Measurements from ENCODE around the gene SNRNP48. TPM values are rescaled to one million over a fixed set of nuclear protein-coding genes. Genes with fewer than 3 reads are reported as not detected.

Gene SNRNP48
- polyA plus RNA-seq, 1 of the 3 experiments (the other 2 are of a cell fraction): 5.7 TPM

- TF ChIP-seq USF1 (IDR thresholded peaks at IDR 0.05; ENCODE audit: borderline replicate concordance, low read depth): no peak
These were observed 68.5 kb downstream of the SNRNP48 start (continued) for GRCh38 chr6:7658543-7658942.

GRCh38 chr6:7661364-7661763 is 71.4 kb downstream of the SNRNP48 start:
- DNase-seq: no peak
- Histone ChIP-seq H3K27me3 (ENCODE audit: insufficient read depth) (peaks cover 30% of the 10 kb centered on the region; the same call in 1 of the 2 replicates), H3K9ac (no peak overlapping the region), H3K79me2 (ENCODE audit: insufficient read depth) (no peaks in the 10 kb centered on the region), H3K4me2 (no peak overlapping the region), H3K9me3 (no peaks in the 10 kb centered on the region), H3K27ac (ENCODE audit: low read depth in 2 of 2, low read length in 1 of 2) (no peak overlapping the region), H3F3A (replicated peaks; ENCODE audit: insufficient read depth) (no peaks in the 10 kb centered on the region), H3K4me1 (ENCODE audit: control insufficient read depth in 1 of 2, insufficient read depth in 2 of 2, low read depth in 1 of 2, low read length in 1 of 2) (no peaks in the 10 kb centered on the region), H3K36me3 (replicated peaks in 1 of 2; ENCODE audit: control insufficient read depth in 1 of 2, insufficient read depth in 2 of 2, low read length in 1 of 2) (no peaks in the 10 kb centered on the region), H3K9me2 (no peaks in the 10 kb centered on the region), H3K4me3 (ENCODE audit: low read depth in 2 of 2, low read length in 1 of 2) (no peak overlapping the region), H2AFZ (ENCODE audit: low read depth) (no peak overlapping the region), H4K20me1 (ENCODE audit: insufficient read depth) (no peaks in the 10 kb centered on the region)
- CTCF ChIA-PET: no interaction called here
- WGBS (ENCODE audit: low lambda C conversion rate): 5% methylated on average over 3 of the region's 3 CpGs
- no peak for TF ChIP-seq REST (IDR thresholded peaks at IDR 0.05; ENCODE audit: low read depth, low read length)
- TF ChIP-seq EP300 (IDR thresholded peaks at IDR 0.05; ENCODE audit: borderline replicate concordance in 1 of 2, low read depth in 1 of 2, low read length in 1 of 2): no peak
- no peak for TF ChIP-seq GATA2 (CRISPR knock-in tag; IDR thresholded peaks at IDR 0.05)
- no peak for TF ChIP-seq RAD21 (IDR thresholded peaks at IDR 0.05; ENCODE audit: low read length)
- no peak for TF ChIP-seq RXRA (IDR thresholded peaks at IDR 0.05; ENCODE audit: borderline replicate concordance, low read depth)
- TF ChIP-seq NFIC (IDR thresholded peaks at IDR 0.05; ENCODE audit: borderline replicate concordance): no peak
- POLR2A ChIA-PET: no interaction called here

Other genes with a start within 250 kb of the SNRNP48 start
- gene CAGE1, start 200.5 kb upstream of the SNRNP48 start, polyA plus RNA-seq (2012; rRNA removed): 0.05 TPM in 1 of 2 replicates, not detected in the other
- 16.3 and 18.7 TPM in 2 replicates for gene RIOK1, start 200.4 kb upstream of the SNRNP48 start, polyA plus RNA-seq (2012; rRNA removed)
- gene DSP, start 48.5 kb upstream of the SNRNP48 start, polyA plus RNA-seq (2012; rRNA removed): 0.02 TPM in 1 of 2 replicates, not detected in the other
- 0.03 TPM in 1 of 2 replicates, not detected in the other for gene BMP6, start 135.9 kb downstream of the SNRNP48 start, polyA plus RNA-seq (2012; rRNA removed)

All from SK-N-SH (cell line).